Activated T-cell treated with anti-CD3 and anti-CD28 coated beads, Interleukin-2, amount 50 U/mL, for 72 hours (primary cell): ENCODE measurements around the gene EFL1. TPM values are rescaled to one million over a fixed set of nuclear protein-coding genes. Genes with fewer than 3 reads are reported as not detected.

Experiments
- ATAC-seq, 2 donors: fragments of 150-1000 bp; cut with Tn5 transposase; replicated peaks in 1 of 2; 2 replicates each; pipeline ENCODE4 v1.10.0; 2021; ENCODE audit warnings: moderate library complexity in 2 of 2, mild to moderate bottlenecking in 1 of 2
- DNase-seq, 2 donors: peaks; one replicate each; pipeline ENCODE4 v3.0.0; 2021 to 2022; ENCODE audit warnings: mixed read lengths in 1 of 2
- H3K27ac Mint-ChIP-seq: one replicate; pipeline ENCODE4 v1.8.0; 2022; ENCODE audit warnings: mild to moderate bottlenecking, moderate library complexity, mixed read lengths
- H3K27me3 Mint-ChIP-seq: one replicate; pipeline ENCODE4 v1.8.0; 2022; ENCODE audit warnings: low read depth, mixed read lengths
- H3K36me3 Mint-ChIP-seq, 2 donors: one replicate each; pipeline ENCODE4 v1.8.0; 2022; ENCODE audit warnings: mixed read lengths in 2 of 2, mild to moderate bottlenecking in 1 of 2; ENCODE audit not compliant: insufficient read depth in 2 of 2
- H3K4me1 Mint-ChIP-seq: one replicate; pipeline ENCODE4 v1.8.0; 2022; ENCODE audit warnings: low read depth, mixed read lengths
- H3K4me3 Mint-ChIP-seq, 2 donors: one replicate each; pipeline ENCODE4 v1.8.0; 2022; ENCODE audit warnings: mild to moderate bottlenecking in 2 of 2, mixed read lengths in 2 of 2, moderate library complexity in 2 of 2
- H3K9me3 Mint-ChIP-seq, 2 donors: one replicate each; pipeline ENCODE4 v1.8.0; 2022; ENCODE audit warnings: mixed read lengths in 2 of 2
- total RNA-seq, 2 donors: library from RNA; stranded (reverse); gene quantifications; one replicate each; pipeline ENCODE4 v1.2.3, GENCODE V29; 2022

EFL1 gene
- total RNA-seq, 2 donors from 2014 or later, result 26.7 to 26.9 TPM

GRCh38 chr15:82150645-82151044 is 111.9 kb downstream of the EFL1 start:
- DNase-seq (no peak), ATAC-seq (no peak)
- Mint-ChIP-seq H3K27me3 (no peaks in the 10 kb centered on the region), H3K36me3 (peaks cover 0 to 9% of the 10 kb centered on the region in 2 donors), H3K4me1 (no peaks in the 10 kb centered on the region), H3K4me3 (no peak overlapping the region), H3K27ac (no peak overlapping the region), H3K9me3 (no peaks in the 10 kb centered on the region)

GRCh38 chr15:82146990-82147461 is 115.5 kb downstream of the EFL1 start:
- no peaks in the 10 kb centered on the region for H3K9me3 Mint-ChIP-seq
- H3K36me3 Mint-ChIP-seq, result peaks cover 0 to 9% of the 10 kb centered on the region in 2 donors

GRCh38 chr15:82146576-82146975 is 116.0 kb downstream of the EFL1 start:
- Mint-ChIP-seq H3K27me3 (no peaks in the 10 kb centered on the region), H3K4me1 (no peaks in the 10 kb centered on the region), H3K36me3 (peaks cover 0 to 5% of the 10 kb centered on the region in 2 donors), H3K9me3 (no peaks in the 10 kb centered on the region), H3K4me3 (no peak overlapping the region), H3K27ac (no peak overlapping the region)
- no peak for DNase-seq
- ATAC-seq, result no peak

More at GRCh38 chr15:82146990-82147461, 115.5 kb downstream of the EFL1 start:
- Mint-ChIP-seq H3K27ac (no peak overlapping the region), H3K4me3 (no peak overlapping the region), H3K27me3 (no peaks in the 10 kb centered on the region), H3K4me1 (no peaks in the 10 kb centered on the region)
- no peak for DNase-seq
- ATAC-seq, result no peak

GRCh38 chr15:82143390-82144385 is 118.8 kb downstream of the EFL1 start:
- Mint-ChIP-seq H3K9me3 (no peaks in the 10 kb centered on the region), H3K27me3 (no peaks in the 10 kb centered on the region), H3K4me3 (no peak overlapping the region), H3K36me3 (peaks cover under 1% of the 10 kb centered on the region in 2 donors), H3K27ac (no peak overlapping the region), H3K4me1 (peaks cover 7% of the 10 kb centered on the region)
- DNase-seq (no peak), ATAC-seq (no peak)

- Mint-ChIP-seq H3K27me3 (no peaks in the 10 kb centered on the region), H3K36me3 (peaks cover 2 to 9% of the 10 kb centered on the region in 2 donors), H3K27ac (peak overlapping the region; percentile 56), H3K4me1 (peaks cover 7% of the 10 kb centered on the region), H3K9me3 (no peaks in the 10 kb centered on the region), H3K4me3 (no peak overlapping the region)
- DNase-seq (no peak), ATAC-seq (no peak)
Measured at GRCh38 chr15:82140886-82141285, 121.6 kb downstream of the EFL1 start.

- ATAC-seq (no peak), DNase-seq (no peak)
- Mint-ChIP-seq H3K36me3 (peaks cover 2 to 10% of the 10 kb centered on the region in 2 donors), H3K9me3 (no peaks in the 10 kb centered on the region), H3K27me3 (no peaks in the 10 kb centered on the region), H3K27ac (no peak overlapping the region), H3K4me1 (peaks cover 7% of the 10 kb centered on the region), H3K4me3 (no peak overlapping the region)
Measured at GRCh38 chr15:82139823-82140268, 122.7 kb downstream of the EFL1 start.

GRCh38 chr15:82138306-82138705 is 124.2 kb downstream of the EFL1 start:
- Mint-ChIP-seq H3K27ac (no peak overlapping the region), H3K27me3 (no peaks in the 10 kb centered on the region), H3K4me3 (no peak overlapping the region), H3K9me3 (no peaks in the 10 kb centered on the region), H3K36me3 (peaks cover 2 to 12% of the 10 kb centered on the region in 2 donors), H3K4me1 (peaks cover 7% of the 10 kb centered on the region)
- DNase-seq, result no peak
- ATAC-seq, result no peak

GRCh38 chr15:82137261-82137660 is 125.3 kb downstream of the EFL1 start:
- H3K27ac Mint-ChIP-seq, result no peak overlapping the region
- H3K9me3 Mint-ChIP-seq, result no peaks in the 10 kb centered on the region
- no peak for ATAC-seq
- no peaks in the 10 kb centered on the region for H3K27me3 Mint-ChIP-seq
- DNase-seq, result no peak
- peaks cover 2 to 12% of the 10 kb centered on the region in 2 donors for H3K36me3 Mint-ChIP-seq
- no peak overlapping the region for H3K4me3 Mint-ChIP-seq
- H3K4me1 Mint-ChIP-seq, result peaks cover 7% of the 10 kb centered on the region

GRCh38 chr15:82136120-82136519 is 126.4 kb downstream of the EFL1 start:
- Mint-ChIP-seq H3K36me3 (peaks cover 2 to 12% of the 10 kb centered on the region in 2 donors), H3K27me3 (no peaks in the 10 kb centered on the region), H3K4me3 (no peak overlapping the region), H3K27ac (no peak overlapping the region), H3K9me3 (no peaks in the 10 kb centered on the region), H3K4me1 (peaks cover 7% of the 10 kb centered on the region)
- DNase-seq, result no peak
- ATAC-seq, result no peak

GRCh38 chr15:82135638-82136037 is 126.9 kb downstream of the EFL1 start:
- Mint-ChIP-seq H3K4me3 (no peak overlapping the region), H3K27me3 (no peaks in the 10 kb centered on the region), H3K9me3 (no peaks in the 10 kb centered on the region), H3K27ac (no peak overlapping the region), H3K36me3 (peaks cover 2 to 12% of the 10 kb centered on the region in 2 donors), H3K4me1 (peaks cover 7% of the 10 kb centered on the region)
- DNase-seq, result no peak
- no peak for ATAC-seq

GRCh38 chr15:82134461-82134860 is 128.1 kb downstream of the EFL1 start:
- Mint-ChIP-seq H3K4me1 (no peaks in the 10 kb centered on the region), H3K27ac (no peak overlapping the region), H3K36me3 (peaks cover 5 to 15% of the 10 kb centered on the region in 2 donors), H3K4me3 (no peak overlapping the region), H3K9me3 (no peaks in the 10 kb centered on the region), H3K27me3 (no peaks in the 10 kb centered on the region)
- DNase-seq (no peak), ATAC-seq (no peak)

GRCh38 chr15:82133251-82133650 is 129.3 kb downstream of the EFL1 start:
- Mint-ChIP-seq H3K36me3 (peaks cover 3 to 13% of the 10 kb centered on the region in 2 donors), H3K27me3 (no peaks in the 10 kb centered on the region), H3K9me3 (no peaks in the 10 kb centered on the region), H3K4me1 (peaks cover 8% of the 10 kb centered on the region), H3K27ac (no peak overlapping the region), H3K4me3 (no peak overlapping the region)
- ATAC-seq (no peak), DNase-seq (no peak)

- H3K27ac Mint-ChIP-seq, result no peak overlapping the region
- no peak for ATAC-seq
- H3K4me1 Mint-ChIP-seq, result peaks cover 9% of the 10 kb centered on the region
- peaks cover 3 to 8% of the 10 kb centered on the region in 2 donors for H3K36me3 Mint-ChIP-seq
- no peaks in the 10 kb centered on the region for H3K27me3 Mint-ChIP-seq
- DNase-seq, result no peak
- no peaks in the 10 kb centered on the region for H3K9me3 Mint-ChIP-seq
- H3K4me3 Mint-ChIP-seq, result no peak overlapping the region
Measured at GRCh38 chr15:82132742-82133141, 129.8 kb downstream of the EFL1 start.
